H9 (cell line): ENCODE data around the gene MICB. TPM values are rescaled to one million over a fixed set of nuclear protein-coding genes. Genes with fewer than 3 reads are reported as not detected.
A peak's percentile ranks its signal among the peaks of the same experiment; 100 is the strongest.

Source experiments
- DNase-seq: peaks from one replicate; pipeline ENCODE4 v3.0.0-alpha.2; 2017
- H2AFZ ChIP-seq: one replicate; pipeline ENCODE4 v1.6.1; 2013; ENCODE audit warnings: mild to moderate bottlenecking, low read length, control low read depth, moderate library complexity
- H2AK5ac ChIP-seq: 2 replicates; pipeline ENCODE4 v1.6.1; 2013; ENCODE audit warnings: low read length, control low read depth, mixed read lengths; ENCODE audit not compliant: insufficient read length
- H2BK120ac ChIP-seq: one replicate; pipeline ENCODE4 v1.6.1; 2013; ENCODE audit warnings: low read depth, mild to moderate bottlenecking, low read length, control low read depth, inconsistent platforms; ENCODE audit not compliant: poor library complexity, severe bottlenecking
- H2BK12ac ChIP-seq: 2 replicates; pipeline ENCODE4 v1.6.1; 2013; ENCODE audit warnings: low read length, control low read depth, mixed read lengths, low read depth; ENCODE audit not compliant: insufficient read length
- H2BK15ac ChIP-seq: 2 replicates; pipeline ENCODE4 v1.6.1; 2013; ENCODE audit warnings: low read depth, low read length, control low read depth
- H2BK20ac ChIP-seq: one replicate; pipeline ENCODE4 v1.6.1; 2013; ENCODE audit warnings: low read depth, mild to moderate bottlenecking, low read length, control low read depth, inconsistent platforms; ENCODE audit not compliant: poor library complexity, severe bottlenecking
- H2BK5ac ChIP-seq: 2 replicates; pipeline ENCODE4 v1.6.1; 2013; ENCODE audit warnings: low read length, control low read depth, mixed read lengths; ENCODE audit not compliant: insufficient read length
- H3K14ac ChIP-seq: 2 replicates; pipeline ENCODE4 v1.6.1; 2013; ENCODE audit warnings: low read length, control low read depth; ENCODE audit not compliant: insufficient read depth
- H3K18ac ChIP-seq: 2 replicates; pipeline ENCODE4 v1.6.1; 2013; ENCODE audit warnings: low read depth, mild to moderate bottlenecking, mixed read lengths, low read length, control low read depth; ENCODE audit not compliant: insufficient read length
- H3K23ac ChIP-seq: 2 replicates; pipeline ENCODE4 v1.6.1; 2013; ENCODE audit warnings: low read length, control low read depth, mixed read lengths, low read depth; ENCODE audit not compliant: insufficient read length
- H3K23me2 ChIP-seq: 2 replicates; pipeline ENCODE4 v1.6.1; 2013; ENCODE audit warnings: low read depth, mild to moderate bottlenecking, mixed read lengths, low read length, control low read depth; ENCODE audit not compliant: insufficient read length, poor library complexity, severe bottlenecking
- H3K27ac ChIP-seq: 2 replicates; pipeline ENCODE4 v1.5.1; 2013; ENCODE audit warnings: low read length, control low read depth, mixed read lengths, low read depth; ENCODE audit not compliant: insufficient read length
- H3K27me3 ChIP-seq: 2 replicates; pipeline ENCODE4 v1.6.1; 2013; ENCODE audit warnings: low read length, control low read depth, inconsistent platforms; ENCODE audit not compliant: insufficient read depth
- H3K4ac ChIP-seq: 2 replicates; pipeline ENCODE4 v1.6.1; 2013; ENCODE audit warnings: low read depth, mild to moderate bottlenecking, control low read depth, inconsistent platforms, low read length, moderate library complexity
- H3K4me1 ChIP-seq: 2 replicates; pipeline ENCODE4 v1.6.1; 2013; ENCODE audit warnings: low read length, control low read depth, inconsistent platforms; ENCODE audit not compliant: insufficient read depth
- H3K4me2 ChIP-seq: 2 replicates; pipeline ENCODE4 v1.6.1; 2013; ENCODE audit warnings: low read length, control low read depth, mixed read lengths; ENCODE audit not compliant: insufficient read length, insufficient read depth
- H3K56ac ChIP-seq: 2 replicates; pipeline ENCODE4 v1.6.1; 2013; ENCODE audit warnings: low read depth, mild to moderate bottlenecking, mixed read lengths, low read length, control low read depth; ENCODE audit not compliant: insufficient read length
- H3K79me1 ChIP-seq: 2 replicates; pipeline ENCODE4 v1.6.1; 2013; ENCODE audit warnings: low read depth, mild to moderate bottlenecking, moderate library complexity, low read length, control low read depth, inconsistent platforms; ENCODE audit not compliant: insufficient read depth, poor library complexity, severe bottlenecking
- H3K79me2 ChIP-seq: 2 replicates; pipeline ENCODE4 v1.6.1; 2013; ENCODE audit warnings: low read length, control low read depth, inconsistent platforms; ENCODE audit not compliant: insufficient read depth
- H3K9ac ChIP-seq: 2 replicates; pipeline ENCODE4 v1.6.1; 2013; ENCODE audit warnings: low read length, control low read depth, mixed read lengths; ENCODE audit not compliant: insufficient read length; ENCODE audit errors: extremely low read depth
- H3K9me3 ChIP-seq: one replicate; pipeline ENCODE4 v1.6.1; 2013; ENCODE audit warnings: low read depth, low read length, inconsistent platforms; ENCODE audit not compliant: control insufficient read depth
- H3T11ph ChIP-seq: one replicate; pipeline ENCODE4 v1.6.1; 2013; ENCODE audit warnings: mild to moderate bottlenecking, low read length, control low read depth, inconsistent platforms
- H4K20me1 ChIP-seq: one replicate; pipeline ENCODE4 v1.6.1; 2013; ENCODE audit not compliant: control insufficient read depth, insufficient read length, insufficient read depth
- H4K5ac ChIP-seq: 2 replicates; pipeline ENCODE4 v1.6.1; 2013; ENCODE audit warnings: low read depth, mild to moderate bottlenecking, mixed read lengths, low read length, control low read depth; ENCODE audit not compliant: insufficient read length
- H4K8ac ChIP-seq: replicated peaks from 2 replicates; pipeline ENCODE4 v1.6.1; 2013; ENCODE audit warnings: low read length, control low read depth, mixed read lengths, low read depth; ENCODE audit not compliant: insufficient read length
- H4K91ac ChIP-seq: 2 replicates; pipeline ENCODE4 v1.6.1; 2013; ENCODE audit warnings: low read depth, mild to moderate bottlenecking, moderate library complexity, mixed read lengths, low read length, control low read depth; ENCODE audit not compliant: insufficient read length
- H3K27ac Mint-ChIP-seq, 3 experiments: 2 replicates in 2 of 3; 3 replicates in 1 of 3; pipeline ENCODE4 v1.8.0; 2020 to 2021; ENCODE audit warnings: mixed read lengths in 3 of 3, mild to moderate bottlenecking in 1 of 3, moderate library complexity in 1 of 3
- H3K27me3 Mint-ChIP-seq: 2 replicates; pipeline ENCODE4 v1.8.0; 2021; ENCODE audit warnings: low read depth, mild to moderate bottlenecking, moderate library complexity, mixed read lengths
- H3K36me3 Mint-ChIP-seq, 3 experiments: 2 replicates in 2 of 3; 3 replicates in 1 of 3; pipeline ENCODE4 v1.8.0; 2020 to 2021; ENCODE audit warnings: low read depth in 3 of 3, mixed read lengths in 3 of 3; ENCODE audit not compliant: insufficient read depth in 1 of 3
- H3K4me1 Mint-ChIP-seq, 2 experiments: 2 replicates each; pipeline ENCODE4 v1.8.0; 2020; ENCODE audit warnings: mixed read lengths in 2 of 2
- H3K4me3 Mint-ChIP-seq, 2 experiments: 2 replicates in 1 of 2; 3 replicates in 1 of 2; pipeline ENCODE4 v1.8.0; 2020 to 2021; ENCODE audit warnings: mild to moderate bottlenecking in 2 of 2, mixed read lengths in 2 of 2, moderate library complexity in 1 of 2
- H3K9me3 Mint-ChIP-seq, 2 experiments: 2 replicates in 1 of 2; 3 replicates in 1 of 2; pipeline ENCODE4 v1.8.0; 2020; ENCODE audit warnings: mild to moderate bottlenecking in 2 of 2, mixed read lengths in 2 of 2, moderate library complexity in 1 of 2
- WGBS: extraction: QIAGEN DNeasy Blood & Tissue Kit; methylation state at CpG from one replicate; pipeline ENCODE4 v1.1.7; 2013; ENCODE audit warnings: missing lambda C conversion rate, low lambda C conversion rate, mixed read lengths; ENCODE audit not compliant: insufficient read length; ENCODE audit errors: extremely low coverage; 5-methylcytosine and 5-hydroxymethylcytosine counted together
- total RNA-seq: library from RNA; stranded (reverse); gene quantifications from 2 replicates; pipeline ENCODE4 v1.2.1, GENCODE V29; 2021
- TF ChIP-seq, protein P1 (sequence below): fragments of 200-600 bp; sonication (generic); conservative IDR thresholded peaks from 3 replicates; pipeline ENCODE4 v1.8.0; 2021; ENCODE audit warnings: antibody characterized with exemption, mild to moderate bottlenecking

Gene MICB
- total RNA-seq, 1 experiment from 2014 or later: 6.2 TPM

DNA sequence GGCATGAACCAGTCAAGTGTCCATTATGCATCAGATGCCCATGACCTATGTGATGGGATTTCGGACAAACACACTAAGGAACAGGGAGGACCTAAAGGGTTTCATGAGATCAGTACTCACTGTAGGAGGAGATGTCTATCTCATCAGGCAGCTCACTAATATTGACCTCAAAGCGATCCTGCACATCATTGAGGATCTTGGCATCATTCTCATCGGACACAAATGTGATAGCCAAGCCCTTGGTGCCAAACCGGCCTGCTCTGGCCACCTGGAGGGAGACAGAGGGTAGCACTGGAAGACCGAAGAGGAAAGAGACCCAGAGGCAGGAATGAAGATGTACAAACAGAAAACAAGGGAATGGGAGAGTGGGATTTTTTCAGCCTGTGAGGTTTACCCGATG, 32.7 kb downstream of the MICB start:
- Histone ChIP-seq H3K79me1 (peaks cover 7% of the 10 kb centered on the region), H3K18ac (no peak overlapping the region), H2BK20ac (no peak overlapping the region), H4K91ac (no peak overlapping the region), H3K23ac (no peak overlapping the region), H3K14ac (no peak overlapping the region), H3K27me3 (no peaks in the 10 kb centered on the region), H2AK5ac (no peak overlapping the region), H3K4me2 (no peak overlapping the region), H3K27ac (no peak overlapping the region), H4K20me1 (peaks cover 4% of the 10 kb centered on the region), H3K56ac (no peak overlapping the region), H3K4me1 (no peaks in the 10 kb centered on the region; the same call in 1 of the 2 replicates), H3K9ac (no peak overlapping the region), H3T11ph (no peak overlapping the region), H2BK120ac (no peak overlapping the region), H2AFZ (no peak overlapping the region), H3K9me3 (no peaks in the 10 kb centered on the region), H2BK5ac (no peak overlapping the region), H4K5ac (no peak overlapping the region), H3K23me2 (no peaks in the 10 kb centered on the region), H4K8ac (no peak overlapping the region), H3K4ac (no peak overlapping the region), H2BK15ac (no peak overlapping the region), H2BK12ac (no peak overlapping the region), H3K79me2 (no peaks in the 10 kb centered on the region; the same call in 1 of the 2 replicates)
- H3K36me3 Mint-ChIP-seq: peaks cover 54 to 64% (median 59%) of the 10 kb centered on the region in 3 experiments
- H3K9me3 Mint-ChIP-seq: no peaks in the 10 kb centered on the region; a peak in 1 of 5 replicates
- H3K27ac Mint-ChIP-seq: peak overlapping the region in 2 of 3 experiments; percentile 19 to 28; a peak in 2 of 7 replicates
- TF ChIP-seq, protein P1, sequence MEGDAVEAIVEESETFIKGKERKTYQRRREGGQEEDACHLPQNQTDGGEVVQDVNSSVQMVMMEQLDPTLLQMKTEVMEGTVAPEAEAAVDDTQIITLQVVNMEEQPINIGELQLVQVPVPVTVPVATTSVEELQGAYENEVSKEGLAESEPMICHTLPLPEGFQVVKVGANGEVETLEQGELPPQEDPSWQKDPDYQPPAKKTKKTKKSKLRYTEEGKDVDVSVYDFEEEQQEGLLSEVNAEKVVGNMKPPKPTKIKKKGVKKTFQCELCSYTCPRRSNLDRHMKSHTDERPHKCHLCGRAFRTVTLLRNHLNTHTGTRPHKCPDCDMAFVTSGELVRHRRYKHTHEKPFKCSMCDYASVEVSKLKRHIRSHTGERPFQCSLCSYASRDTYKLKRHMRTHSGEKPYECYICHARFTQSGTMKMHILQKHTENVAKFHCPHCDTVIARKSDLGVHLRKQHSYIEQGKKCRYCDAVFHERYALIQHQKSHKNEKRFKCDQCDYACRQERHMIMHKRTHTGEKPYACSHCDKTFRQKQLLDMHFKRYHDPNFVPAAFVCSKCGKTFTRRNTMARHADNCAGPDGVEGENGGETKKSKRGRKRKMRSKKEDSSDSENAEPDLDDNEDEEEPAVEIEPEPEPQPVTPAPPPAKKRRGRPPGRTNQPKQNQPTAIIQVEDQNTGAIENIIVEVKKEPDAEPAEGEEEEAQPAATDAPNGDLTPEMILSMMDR: no peak; the same call in 2 of the 3 replicates
- peaks cover 23 to 33% of the 10 kb centered on the region in 2 experiments for H3K4me1 Mint-ChIP-seq
- no peak overlapping the region for H3K4me3 Mint-ChIP-seq
- DNase-seq: no peak
- no CpG with 5 or more reads among the region's 6 CpGs for WGBS
- no peaks in the 10 kb centered on the region for H3K27me3 Mint-ChIP-seq
